T-helper 1 cell (primary cell): ENCODE results near the gene NPAS2.

Source experiments
- DNase-seq, 5 donors: peaks; one replicate each; pipeline ENCODE4 v3.0.0-alpha.2; 2012 to 2020

NPAS2 gene

GRCh38 chr2:101026923-101027469 lies 207.1 kb downstream of the NPAS2 start:
- no peak for DNase-seq

GRCh38 chr2:101027852-101028251 lies 207.9 kb downstream of the NPAS2 start:
- no peak for DNase-seq

GRCh38 chr2:101030866-101031554 lies 211.1 kb downstream of the NPAS2 start:
- no peak for DNase-seq

GRCh38 chr2:101032084-101032776 lies 212.3 kb downstream of the NPAS2 start:
- no peak for DNase-seq

- DNase-seq = no peak
These were observed 216.6 kb downstream of the NPAS2 start for GRCh38 chr2:101036562-101036961.

GRCh38 chr2:101037161-101037755 lies 217.3 kb downstream of the NPAS2 start:
- DNase-seq = no peak

- DNase-seq = peak in 1 of 5 donors; percentile 53
These were observed 218.7 kb downstream of the NPAS2 start for GRCh38 chr2:101038455-101039255.

- no peak for DNase-seq
These were observed 220.1 kb downstream of the NPAS2 start for GRCh38 chr2:101040072-101040471.

- DNase-seq = no peak
These were observed 220.8 kb downstream of the NPAS2 start for GRCh38 chr2:101040761-101041160.

GRCh38 chr2:101041413-101041812 lies 221.5 kb downstream of the NPAS2 start:
- no peak for DNase-seq

GRCh38 chr2:101045330-101045729 lies 225.4 kb downstream of the NPAS2 start:
- no peak for DNase-seq
